Upper lobe of left lung (tissue), 6 donors: ENCODE measurements around the gene ELAVL1. TPM values are rescaled to one million over a fixed set of nuclear protein-coding genes. Genes with fewer than 3 reads are reported as not detected.

ENCODE experiments used
- ATAC-seq, 2 donors: fragments of 200-7000 bp; cut with Tn5 transposase; one replicate each; pipeline ENCODE4 v1.9.1; 2022; ENCODE audit warnings: mild to moderate bottlenecking in 2 of 2, moderate library complexity in 2 of 2; ENCODE audit not compliant: low FRiP score in 2 of 2
- DNase-seq, 2 donors: peaks; one replicate each; pipeline ENCODE4 v3.0.0-alpha.2; 2019 to 2020
- H3K27ac ChIP-seq, 4 donors: fragments of 200-600 bp; sonication (generic); one replicate each; pipeline ENCODE4 v1.5.1; 2016 to 2019
- H3K27me3 ChIP-seq, 4 donors: fragments of 200-600 bp; sonication (generic); one replicate each; pipeline ENCODE4 v1.5.1; 2017 to 2019
- H3K36me3 ChIP-seq, 4 donors: fragments of 200-600 bp; sonication (generic); one replicate each; pipeline ENCODE4 v1.5.1; 2016 to 2019
- H3K4me1 ChIP-seq, 4 donors: fragments of 200-600 bp; sonication (generic); one replicate each; pipeline ENCODE4 v1.5.1; 2018 to 2019
- H3K4me3 ChIP-seq, 4 donors: fragments of 200-600 bp; sonication (generic); one replicate each; pipeline ENCODE4 v1.5.1; 2017 to 2019; ENCODE audit warnings: mild to moderate bottlenecking in 2 of 4, moderate library complexity in 1 of 4
- H3K9me3 ChIP-seq, 4 donors: fragments of 200-600 bp; sonication (generic); one replicate each; pipeline ENCODE4 v1.5.1; 2018 to 2019
- EP300 ChIP-seq, 4 donors: sonication (generic); formaldehyde crosslinking; IDR thresholded peaks; one replicate each; pipeline ENCODE4 v1.5.1; 2017; ENCODE audit warnings: antibody characterized with exemption in 4 of 4, control low read depth in 2 of 4
- POLR2A ChIP-seq, 4 donors: fragments of 450-650 bp; IDR thresholded peaks; one replicate each; pipeline ENCODE4 v1.5.1; 2016 to 2017; ENCODE audit warnings: antibody characterized with exemption in 4 of 4, mild to moderate bottlenecking in 2 of 4
- POLR2AphosphoS5 ChIP-seq, 2 donors: sonication (generic); formaldehyde crosslinking; IDR thresholded peaks; one replicate each; pipeline ENCODE4 v1.5.1; 2017; ENCODE audit warnings: antibody characterized with exemption in 2 of 2
- WGBS, 2 donors: methylation state at CpG; one replicate each; pipeline ENCODE4 v1.1.5; 2017 to 2018; 5-methylcytosine and 5-hydroxymethylcytosine counted together
- total RNA-seq, 6 donors: library from RNA; depleted of rRNA in 4 of 6; stranded (reverse); fragments of >200 nt in 4 of 6; gene quantifications; one replicate each; pipeline versions ENCODE4 v1.1.0 to v1.2.1, GENCODE V29; 2016 to 2021
- TF ChIP-seq, protein P1 (sequence below), 6 experiments: fragments of 450-650 bp in 4 of 6; fragments of 200-600 bp in 2 of 6; sonication (generic) in 2 of 6; IDR thresholded peaks; one replicate each; pipeline ENCODE4 v1.5.1; 2016 to 2019; ENCODE audit warnings: antibody characterized with exemption in 6 of 6
- donor health status: DM: no; HTN: no; CAD: no; lungs with moderate emphysema.
- donor health status: DM: no; HTN: yes; CAD: no; lungs with severe emphysema.

ELAVL1 gene
- total RNA-seq, 6 donors from 2014 or later = 21.0 to 71.1 (median 36.1) TPM

DNA sequence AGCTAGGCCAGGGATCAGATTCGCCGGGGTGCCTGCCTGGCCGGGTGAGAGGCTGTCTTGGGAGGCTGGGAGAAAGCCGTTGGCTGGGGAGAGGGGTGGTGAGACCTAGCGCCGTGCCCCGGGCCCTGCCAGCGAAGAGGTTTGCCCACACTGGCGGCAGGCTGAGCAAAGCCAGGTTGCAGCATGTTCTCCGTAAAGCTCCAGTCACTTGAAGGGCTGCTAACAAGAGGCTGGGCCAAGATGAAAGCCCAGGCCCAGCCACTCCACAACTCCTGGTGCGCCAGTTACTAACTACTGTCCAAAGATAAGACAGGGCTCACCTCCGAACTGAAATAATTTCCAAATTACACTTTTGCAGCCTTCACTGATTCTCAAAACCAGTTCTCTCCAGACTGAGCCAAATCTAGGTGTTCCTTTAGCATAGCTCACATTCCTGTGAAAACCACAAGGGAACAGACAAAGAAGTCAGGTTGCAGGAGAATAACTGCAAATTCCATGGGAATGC lies 16.3 kb downstream of the ELAVL1 start:
- peaks cover 25 to 58% (median 39%) of the 10 kb centered on the region in 4 donors for H3K4me1 ChIP-seq
- TF ChIP-seq, protein P1, sequence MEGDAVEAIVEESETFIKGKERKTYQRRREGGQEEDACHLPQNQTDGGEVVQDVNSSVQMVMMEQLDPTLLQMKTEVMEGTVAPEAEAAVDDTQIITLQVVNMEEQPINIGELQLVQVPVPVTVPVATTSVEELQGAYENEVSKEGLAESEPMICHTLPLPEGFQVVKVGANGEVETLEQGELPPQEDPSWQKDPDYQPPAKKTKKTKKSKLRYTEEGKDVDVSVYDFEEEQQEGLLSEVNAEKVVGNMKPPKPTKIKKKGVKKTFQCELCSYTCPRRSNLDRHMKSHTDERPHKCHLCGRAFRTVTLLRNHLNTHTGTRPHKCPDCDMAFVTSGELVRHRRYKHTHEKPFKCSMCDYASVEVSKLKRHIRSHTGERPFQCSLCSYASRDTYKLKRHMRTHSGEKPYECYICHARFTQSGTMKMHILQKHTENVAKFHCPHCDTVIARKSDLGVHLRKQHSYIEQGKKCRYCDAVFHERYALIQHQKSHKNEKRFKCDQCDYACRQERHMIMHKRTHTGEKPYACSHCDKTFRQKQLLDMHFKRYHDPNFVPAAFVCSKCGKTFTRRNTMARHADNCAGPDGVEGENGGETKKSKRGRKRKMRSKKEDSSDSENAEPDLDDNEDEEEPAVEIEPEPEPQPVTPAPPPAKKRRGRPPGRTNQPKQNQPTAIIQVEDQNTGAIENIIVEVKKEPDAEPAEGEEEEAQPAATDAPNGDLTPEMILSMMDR (IDR thresholded peaks at IDR 0.05) = no peak
- no peak for TF ChIP-seq POLR2AphosphoS5 (IDR thresholded peaks at IDR 0.05)
- no peaks in the 10 kb centered on the region for H3K27me3 ChIP-seq
- WGBS, 2 donors = 79% methylated on average over 9 to 12 of the region's 12 CpGs
- no peak overlapping the region for H3K4me3 ChIP-seq
- DNase-seq (peak; percentile 48 to 78), ATAC-seq (peak in 1 of 2 donors; percentile 70)
- peaks cover 11 to 79% (median 41%) of the 10 kb centered on the region in 4 donors for H3K36me3 ChIP-seq
- no peaks in the 10 kb centered on the region for H3K9me3 ChIP-seq
- peak overlapping the region; percentile 46 to 79 (median 66) for H3K27ac ChIP-seq

DNA sequence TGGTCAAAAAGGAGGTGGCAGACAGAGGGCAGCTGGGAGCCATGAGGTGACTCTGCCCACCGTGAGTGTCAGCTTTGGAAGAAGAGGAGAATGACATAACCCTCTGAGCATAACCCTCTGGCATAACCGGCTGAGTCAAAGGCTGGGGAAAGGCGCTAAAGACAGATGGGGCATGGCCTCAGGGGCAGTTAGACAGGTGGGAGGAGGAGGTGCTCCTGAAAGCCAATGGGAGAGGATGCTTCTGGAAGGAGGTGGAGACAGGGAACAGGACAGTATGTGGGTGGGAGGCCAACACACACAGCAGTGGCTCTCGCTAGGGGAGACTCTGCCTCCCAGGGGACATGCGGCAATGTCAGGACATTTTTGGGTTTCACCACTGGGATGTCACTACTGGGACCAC lies 17.1 kb downstream of the ELAVL1 start:
- TF ChIP-seq, protein P1 (IDR thresholded peaks at IDR 0.05) = no peak
- TF ChIP-seq POLR2AphosphoS5 (IDR thresholded peaks at IDR 0.05) (no peak), EP300 (IDR thresholded peaks at IDR 0.05) (no peak), POLR2A (IDR thresholded peaks at IDR 0.05) (no peak)
- DNase-seq (no peak), ATAC-seq (no peak)
- no peaks in the 10 kb centered on the region for H3K27me3 ChIP-seq
- no peak overlapping the region for H3K4me3 ChIP-seq
- H3K27ac ChIP-seq = peak overlapping the region; percentile 46 to 79 (median 66)
- peaks cover 11 to 87% (median 46%) of the 10 kb centered on the region in 4 donors for H3K36me3 ChIP-seq
- WGBS, 2 donors = 74 to 75% methylated on average over 5 of the region's 5 CpGs
- no peaks in the 10 kb centered on the region for H3K9me3 ChIP-seq
- H3K4me1 ChIP-seq = peaks cover 23 to 50% (median 35%) of the 10 kb centered on the region in 4 donors

DNA sequence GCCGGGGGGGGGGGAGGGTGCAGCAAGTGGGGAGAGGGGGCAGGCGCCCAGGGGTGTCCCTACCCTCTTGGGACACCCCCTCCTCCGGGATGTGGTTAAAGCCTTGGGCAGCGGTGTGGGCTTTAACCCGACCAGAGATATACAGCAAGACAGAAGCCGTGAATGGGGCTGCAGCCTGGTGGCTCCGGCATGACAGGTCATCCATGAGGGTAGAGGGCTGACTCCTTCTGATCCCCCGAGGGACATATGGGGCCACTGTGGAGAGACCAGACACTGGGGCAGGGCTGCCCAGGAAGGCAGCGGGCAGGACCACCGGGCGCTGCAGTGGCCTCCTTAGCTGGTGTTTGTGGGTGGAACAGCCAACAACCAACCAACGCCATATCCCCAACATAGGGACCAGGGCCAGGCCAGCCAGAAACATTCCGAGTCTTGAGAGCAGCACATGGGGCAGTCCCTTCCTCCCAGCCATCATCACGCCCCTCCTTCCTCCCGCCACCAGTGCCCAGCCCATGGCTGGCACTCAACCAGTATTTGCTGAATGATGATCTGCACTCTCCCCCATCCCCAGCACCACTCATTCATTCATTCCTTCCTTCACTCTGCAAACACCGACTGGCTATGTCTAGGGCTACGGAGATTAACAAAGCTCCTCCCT lies 18.2 kb downstream of the ELAVL1 start:
- no peak for ATAC-seq

DNA sequence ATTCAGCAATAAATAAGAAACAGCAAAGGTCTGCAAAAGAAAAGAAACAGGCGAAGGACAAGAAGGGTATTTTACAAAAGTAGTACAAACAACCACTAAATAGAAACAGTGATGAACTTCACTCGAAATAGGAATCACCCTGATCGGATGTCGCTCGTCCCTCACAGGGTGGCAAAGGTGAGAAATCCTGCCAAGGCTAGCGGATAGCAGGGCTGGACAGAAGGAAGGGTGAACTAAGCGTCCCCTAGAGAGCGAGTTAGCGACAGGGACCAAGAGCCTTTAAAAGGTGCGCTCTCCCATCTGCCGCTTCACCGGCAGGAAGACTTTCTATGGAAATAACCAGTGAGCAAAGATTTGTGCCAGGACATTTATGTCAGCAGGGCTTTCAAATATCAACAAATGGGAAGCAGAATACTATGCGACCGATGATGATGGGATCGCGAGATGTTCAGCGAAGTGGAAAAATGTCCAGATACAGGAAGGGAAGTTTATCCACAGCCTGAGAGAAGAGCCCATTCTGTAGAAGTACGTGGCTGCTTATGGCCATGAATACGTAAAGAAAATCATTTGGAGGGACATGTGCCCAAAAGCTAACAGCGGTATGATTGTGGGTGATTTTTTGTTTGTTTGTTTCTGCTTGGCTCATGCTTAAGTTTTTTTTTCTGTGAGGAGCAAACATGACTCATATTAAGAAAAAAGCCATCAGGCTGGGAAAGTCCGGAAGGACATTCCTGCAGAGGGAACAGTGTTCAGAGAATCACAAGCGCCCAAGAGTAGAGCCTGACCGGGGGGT lies 18.9 kb downstream of the ELAVL1 start:
- Histone ChIP-seq H3K36me3 (peaks cover 10 to 95% (median 53%) of the 10 kb centered on the region in 4 donors), H3K4me3 (no peak overlapping the region), H3K27ac (peak overlapping the region in 3 of 4 donors; percentile 42 to 53 (median 46)), H3K27me3 (no peaks in the 10 kb centered on the region), H3K4me1 (peaks cover 23 to 42% (median 31%) of the 10 kb centered on the region in 4 donors), H3K9me3 (no peaks in the 10 kb centered on the region)
- ATAC-seq (no peak), DNase-seq (no peak)
- TF ChIP-seq, protein P1 (IDR thresholded peaks at IDR 0.05) = no peak
- no peak for TF ChIP-seq POLR2AphosphoS5 (IDR thresholded peaks at IDR 0.05)
- TF ChIP-seq POLR2A (IDR thresholded peaks at IDR 0.05) = no peak
- no peak for TF ChIP-seq EP300 (IDR thresholded peaks at IDR 0.05)
- 84 to 86% methylated on average over 22 to 23 of the region's 23 CpGs for WGBS, 2 donors

More for the DNA sequence above, 18.2 kb downstream of the ELAVL1 start:
- TF ChIP-seq POLR2AphosphoS5 (IDR thresholded peaks at IDR 0.05) (no peak), POLR2A (IDR thresholded peaks at IDR 0.05) (no peak), EP300 (IDR thresholded peaks at IDR 0.05) (no peak)
- TF ChIP-seq, protein P1 (IDR thresholded peaks at IDR 0.05) = no peak
- Histone ChIP-seq H3K4me3 (no peak overlapping the region), H3K9me3 (no peaks in the 10 kb centered on the region), H3K36me3 (peaks cover 11 to 94% (median 51%) of the 10 kb centered on the region in 4 donors), H3K4me1 (peaks cover 23 to 42% (median 31%) of the 10 kb centered on the region in 4 donors), H3K27ac (peak overlapping the region; percentile 15 to 53 (median 44)), H3K27me3 (no peaks in the 10 kb centered on the region)
- no peak for DNase-seq
- 60 to 78% methylated on average over 6 to 11 of the region's 17 CpGs for WGBS, 2 donors
